Breast epithelium (tissue), 4 donors: ENCODE measurements around the gene NR1H2. TPM values are rescaled to one million over a fixed set of nuclear protein-coding genes. Genes with fewer than 3 reads are reported as not detected.
A peak's percentile ranks its signal among the peaks of the same experiment; 100 is the strongest.

Experiments used
- DNase-seq, 2 donors: peaks; one replicate each; pipeline ENCODE4 v3.0.0-alpha.2; 2019; ENCODE audit warnings: low spot score in 2 of 2
- H3K27ac ChIP-seq, 2 donors: fragments of 200-600 bp; sonication (generic) in 1 of 2; one replicate each; pipeline ENCODE4 v1.5.1; 2016 to 2019; ENCODE audit warnings: mild to moderate bottlenecking in 1 of 2
- H3K27me3 ChIP-seq, 2 donors: fragments of 200-600 bp; sonication (generic) in 1 of 2; one replicate each; pipeline versions ENCODE4 v1.5.1 to v1.6.0; 2017 to 2019; ENCODE audit warnings: control low read depth in 1 of 2, mild to moderate bottlenecking in 1 of 2
- H3K36me3 ChIP-seq: fragments of 200-600 bp; one replicate; pipeline ENCODE4 v1.5.1; 2019
- H3K4me1 ChIP-seq, 2 donors: fragments of 200-600 bp; sonication (generic); one replicate each; pipeline ENCODE4 v1.5.1; 2016 to 2019; ENCODE audit warnings: control low read depth in 1 of 2
- H3K4me3 ChIP-seq, 3 donors: fragments of 200-600 bp; sonication (generic); 1 replicate in 2 of 3; 2 replicates in 1 of 3; pipeline ENCODE4 v1.5.1; 2016 to 2019; ENCODE audit warnings: mild to moderate bottlenecking in 3 of 3, moderate library complexity in 2 of 3
- H3K9me3 ChIP-seq, 2 donors: fragments of 200-600 bp; sonication (generic) in 1 of 2; one replicate each; pipeline ENCODE4 v1.5.1; 2016 to 2019; ENCODE audit warnings: control low read depth in 1 of 2
- POLR2A ChIP-seq: fragments of 450-650 bp; IDR thresholded peaks from one replicate; pipeline ENCODE4 v1.6.1; 2016; ENCODE audit warnings: antibody characterized with exemption, mild to moderate bottlenecking, moderate library complexity
- POLR2AphosphoS5 ChIP-seq, 3 donors: sonication (generic); formaldehyde crosslinking; IDR thresholded peaks; one replicate each; pipeline ENCODE4 v1.6.1; 2017; ENCODE audit warnings: antibody characterized with exemption in 3 of 3
- intact Hi-C: fragments of 100-400 bp; cut with DNase I; formaldehyde crosslinking; loops from one replicate; pipeline ENCODE4 v1.15.1; 2023; ENCODE audit warnings: low total_unique reads
- total RNA-seq, 3 donors: library from RNA; depleted of rRNA; stranded (reverse); fragments of >200 nt; gene quantifications; one replicate each; pipeline ENCODE4 v1.1.0, GENCODE V29; 2016
- TF ChIP-seq, protein P1 (sequence below), 3 donors: fragments of 450-650 bp; IDR thresholded peaks; one replicate each; pipeline ENCODE4 v1.5.1; 2016 to 2017; ENCODE audit warnings: antibody characterized with exemption in 3 of 3, mild to moderate bottlenecking in 3 of 3, moderate library complexity in 3 of 3

NR1H2 gene
- total RNA-seq, 3 donors from 2014 or later = 71.0 to 105 (median 87.5) TPM

DNA sequence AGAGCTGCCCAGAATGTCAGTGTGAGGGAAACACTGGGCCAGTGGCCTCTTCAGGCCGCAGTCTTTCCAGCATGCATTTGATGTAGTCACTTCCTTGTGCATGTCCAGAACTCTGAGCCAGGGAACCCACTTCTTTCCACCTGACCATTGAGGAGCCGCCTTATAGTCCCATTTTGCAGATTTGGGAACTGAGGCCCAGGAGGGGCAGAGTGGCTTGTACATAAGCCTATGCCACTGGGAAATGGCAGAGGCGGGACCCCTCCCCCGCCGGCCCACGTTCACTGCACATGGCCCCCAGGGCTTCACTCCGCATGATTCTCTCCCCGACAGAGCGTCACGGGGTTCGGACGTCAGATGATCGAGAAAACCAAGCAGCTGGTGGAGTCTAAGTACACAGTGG is 36.8 kb downstream of the NR1H2 start:
- Histone ChIP-seq H3K27me3 (peaks cover 0 to 16% of the 10 kb centered on the region in 2 donors), H3K9me3 (no peaks in the 10 kb centered on the region), H3K36me3 (peaks cover 8% of the 10 kb centered on the region), H3K4me3 (no peak overlapping the region), H3K27ac (no peak overlapping the region), H3K4me1 (no peaks in the 10 kb centered on the region)
- intact Hi-C loops = no loop called here
- TF ChIP-seq POLR2AphosphoS5 (IDR thresholded peaks at IDR 0.05) (no peak), POLR2A (no peak)
- TF ChIP-seq, protein P1, sequence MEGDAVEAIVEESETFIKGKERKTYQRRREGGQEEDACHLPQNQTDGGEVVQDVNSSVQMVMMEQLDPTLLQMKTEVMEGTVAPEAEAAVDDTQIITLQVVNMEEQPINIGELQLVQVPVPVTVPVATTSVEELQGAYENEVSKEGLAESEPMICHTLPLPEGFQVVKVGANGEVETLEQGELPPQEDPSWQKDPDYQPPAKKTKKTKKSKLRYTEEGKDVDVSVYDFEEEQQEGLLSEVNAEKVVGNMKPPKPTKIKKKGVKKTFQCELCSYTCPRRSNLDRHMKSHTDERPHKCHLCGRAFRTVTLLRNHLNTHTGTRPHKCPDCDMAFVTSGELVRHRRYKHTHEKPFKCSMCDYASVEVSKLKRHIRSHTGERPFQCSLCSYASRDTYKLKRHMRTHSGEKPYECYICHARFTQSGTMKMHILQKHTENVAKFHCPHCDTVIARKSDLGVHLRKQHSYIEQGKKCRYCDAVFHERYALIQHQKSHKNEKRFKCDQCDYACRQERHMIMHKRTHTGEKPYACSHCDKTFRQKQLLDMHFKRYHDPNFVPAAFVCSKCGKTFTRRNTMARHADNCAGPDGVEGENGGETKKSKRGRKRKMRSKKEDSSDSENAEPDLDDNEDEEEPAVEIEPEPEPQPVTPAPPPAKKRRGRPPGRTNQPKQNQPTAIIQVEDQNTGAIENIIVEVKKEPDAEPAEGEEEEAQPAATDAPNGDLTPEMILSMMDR (IDR thresholded peaks at IDR 0.05) = no peak
- DNase-seq = no peak

DNA sequence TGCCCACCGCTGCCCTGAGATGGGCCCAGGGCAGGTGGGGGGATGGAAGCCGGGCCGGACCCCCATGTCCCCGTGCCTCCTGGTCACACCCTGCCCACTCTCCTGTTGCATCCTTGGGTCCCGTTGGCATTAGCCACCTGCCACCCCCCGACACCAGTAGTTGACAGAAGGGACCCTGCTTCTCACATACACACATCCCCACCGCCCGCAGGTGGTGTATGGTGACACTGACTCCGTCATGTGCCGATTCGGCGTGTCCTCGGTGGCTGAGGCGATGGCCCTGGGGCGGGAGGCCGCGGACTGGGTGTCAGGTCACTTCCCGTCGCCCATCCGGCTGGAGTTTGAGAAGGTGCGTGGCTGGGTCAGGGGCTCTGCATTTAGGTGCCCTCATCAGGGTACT is 37.3 kb downstream of the NR1H2 start:
- intact Hi-C loops = no loop called here
- Histone ChIP-seq H3K9me3 (no peaks in the 10 kb centered on the region), H3K4me1 (no peaks in the 10 kb centered on the region), H3K27ac (no peak overlapping the region), H3K27me3 (peaks cover 2 to 20% of the 10 kb centered on the region in 2 donors), H3K36me3 (peaks cover 8% of the 10 kb centered on the region), H3K4me3 (no peak overlapping the region)
- no peak for DNase-seq
- TF ChIP-seq POLR2A = no peak
- TF ChIP-seq, protein P1 (IDR thresholded peaks at IDR 0.05) = no peak
- no peak for TF ChIP-seq POLR2AphosphoS5 (IDR thresholded peaks at IDR 0.05)

DNA sequence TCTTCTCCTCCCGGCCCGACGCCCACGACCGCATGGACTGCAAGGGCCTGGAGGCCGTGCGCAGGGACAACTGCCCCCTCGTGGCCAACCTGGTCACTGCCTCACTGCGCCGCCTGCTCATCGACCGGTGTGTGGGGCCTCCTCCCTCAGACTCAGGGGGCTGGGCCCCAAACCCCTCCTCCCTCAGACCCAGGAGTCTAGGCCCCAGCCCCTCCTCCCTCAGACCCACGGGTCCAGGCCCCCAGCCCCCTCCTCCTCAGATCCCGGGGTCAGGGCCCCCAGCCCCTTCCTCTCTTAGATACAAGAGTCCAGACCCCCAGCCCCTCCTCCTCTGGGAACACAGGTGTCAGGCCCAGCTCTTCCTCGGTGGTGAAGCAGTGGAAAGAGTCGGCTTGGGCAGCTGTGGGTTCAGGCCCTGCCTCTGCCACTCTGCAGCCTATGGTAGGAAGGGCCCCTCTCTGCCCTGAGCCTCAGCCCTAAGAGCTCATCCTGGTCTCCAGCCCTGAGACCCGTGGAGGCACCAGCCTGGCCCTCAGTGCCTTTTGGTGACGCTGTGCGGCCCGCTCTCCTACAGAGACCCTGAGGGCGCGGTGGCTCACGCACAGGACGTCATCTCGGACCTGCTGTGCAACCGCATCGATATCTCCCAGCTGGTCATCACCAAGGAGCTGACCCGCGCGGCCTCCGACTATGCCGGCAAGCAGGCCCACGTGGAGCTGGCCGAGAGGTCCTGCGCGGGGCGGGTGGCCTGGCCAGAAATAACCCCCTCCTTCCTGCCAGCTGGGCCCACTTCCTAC is 38.8 kb downstream of the NR1H2 start:
- no peaks in the 10 kb centered on the region for H3K9me3 ChIP-seq
- H3K27me3 ChIP-seq = peaks cover 5 to 34% of the 10 kb centered on the region in 2 donors
- intact Hi-C loops = no loop called here
- H3K4me3 ChIP-seq = no peak overlapping the region
- TF ChIP-seq, protein P1 (IDR thresholded peaks at IDR 0.05) = peak; percentile 57 to 61 (median 60)
- TF ChIP-seq POLR2A (no peak), POLR2AphosphoS5 (IDR thresholded peaks at IDR 0.05) (no peak)
- H3K27ac ChIP-seq = no peak overlapping the region
- DNase-seq = peak in 1 of 2 donors; percentile 27
- no peaks in the 10 kb centered on the region for H3K36me3 ChIP-seq
- no peaks in the 10 kb centered on the region for H3K4me1 ChIP-seq

DNA sequence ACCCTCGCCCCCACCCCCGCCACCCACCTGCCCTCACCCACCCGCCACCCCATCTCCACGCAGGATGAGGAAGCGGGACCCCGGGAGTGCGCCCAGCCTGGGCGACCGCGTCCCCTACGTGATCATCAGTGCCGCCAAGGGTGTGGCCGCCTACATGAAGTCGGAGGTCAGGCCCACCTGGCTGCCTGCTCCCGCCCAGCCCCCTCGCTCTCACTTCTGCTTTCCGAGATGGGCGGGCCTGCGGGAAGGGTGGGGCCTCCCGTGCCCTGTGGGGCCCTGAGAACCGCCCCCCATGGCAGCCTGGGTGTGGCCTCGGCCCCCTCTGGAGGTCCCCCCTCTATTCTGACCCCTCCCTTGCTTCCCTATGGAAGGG is 39.4 kb downstream of the NR1H2 start:
- TF ChIP-seq POLR2A = no peak
- TF ChIP-seq, protein P1 (IDR thresholded peaks at IDR 0.05) = no peak
- TF ChIP-seq POLR2AphosphoS5 (IDR thresholded peaks at IDR 0.05) = no peak
- DNase-seq = no peak
- H3K36me3 ChIP-seq = no peaks in the 10 kb centered on the region
- H3K27me3 ChIP-seq = peaks cover 5 to 39% of the 10 kb centered on the region in 2 donors
- no peak overlapping the region for H3K27ac ChIP-seq
- H3K4me1 ChIP-seq = no peaks in the 10 kb centered on the region
- H3K9me3 ChIP-seq = no peaks in the 10 kb centered on the region
- intact Hi-C loops = loop anchor here (2.0 kb wide), 1 partner anchor 23 kb away; no protein-coding TSS in a partner anchor
- H3K4me3 ChIP-seq = no peak overlapping the region
